CD4-positive, alpha-beta memory T cell (primary cell): Measurements from ENCODE around the gene CCNL1. TPM values are rescaled to one million over a fixed set of nuclear protein-coding genes. Genes with fewer than 3 reads are reported as not detected.
"Not testable (repeated sequence)": the region's sequence is repeated elsewhere in the genome, so short reads cannot be mapped to it uniquely, and the experiment has no call there.

Source experiments
- CTCF ChIA-PET: fragments of 350-600 bp; sonication (Branson Sonifier 250); formaldehyde crosslinking; loops from one replicate; lab custom pipeline; 2021; ENCODE audit warnings: inconsistent platforms; ENCODE audit not compliant: partially characterized antibody; lab: Charles Lee
- POLR2A ChIA-PET: fragments of 350-600 bp; sonication (Branson Sonifier 250); formaldehyde crosslinking; loops from one replicate; lab custom pipeline; 2021; ENCODE audit not compliant: partially characterized antibody; lab: Charles Lee
- DNase-seq, 5 donors: peaks; one replicate each; pipeline versions ENCODE4 v3.0.0 to v3.0.0-alpha.2; 2020 to 2022; ENCODE audit warnings: mixed read lengths in 1 of 5
- H3K27ac ChIP-seq: one replicate; pipeline ENCODE4 v1.7.0; 2013; ENCODE audit warnings: low read depth, low read length
- H3K27me3 ChIP-seq: 2 replicates; pipeline ENCODE4 v1.7.0; 2013; ENCODE audit warnings: mild to moderate bottlenecking, low read length, moderate library complexity; ENCODE audit not compliant: insufficient read depth
- H3K36me3 ChIP-seq: 2 replicates; pipeline ENCODE4 v1.7.0; 2013; ENCODE audit warnings: mild to moderate bottlenecking, low read length, moderate library complexity; ENCODE audit not compliant: insufficient read depth
- H3K4me1 ChIP-seq: 2 replicates; pipeline ENCODE4 v1.7.0; 2013; ENCODE audit warnings: mild to moderate bottlenecking, low read length, moderate library complexity; ENCODE audit not compliant: insufficient read depth
- H3K4me3 ChIP-seq, 2 donors: one replicate each; pipeline ENCODE4 v1.7.0; 2013; ENCODE audit warnings: low read length in 2 of 2, mild to moderate bottlenecking in 1 of 2
- H3K9me3 ChIP-seq, 2 donors: one replicate each; pipeline ENCODE4 v1.7.0; 2013; ENCODE audit warnings: low read length in 2 of 2, control low read depth in 1 of 2; ENCODE audit not compliant: control insufficient read depth in 1 of 2
- H3K27ac Mint-ChIP-seq, 7 donors: one replicate each; pipeline ENCODE4 v1.8.0; 2020 to 2021; ENCODE audit warnings: mixed read lengths in 7 of 7, mild to moderate bottlenecking in 6 of 7, inconsistent platforms in 3 of 7, moderate library complexity in 3 of 7
- H3K27me3 Mint-ChIP-seq, 2 donors: one replicate each; pipeline ENCODE4 v1.8.0; 2020 to 2021; ENCODE audit warnings: mixed read lengths in 2 of 2
- H3K36me3 Mint-ChIP-seq, 2 donors: one replicate each; pipeline ENCODE4 v1.8.0; 2020 to 2021; ENCODE audit warnings: mixed read lengths in 2 of 2, inconsistent platforms in 1 of 2, mild to moderate bottlenecking in 1 of 2
- H3K4me1 Mint-ChIP-seq, 4 donors: one replicate each; pipeline ENCODE4 v1.8.0; 2020 to 2021; ENCODE audit warnings: mixed read lengths in 4 of 4, mild to moderate bottlenecking in 1 of 4
- H3K4me3 Mint-ChIP-seq, 8 donors: one replicate each; pipeline ENCODE4 v1.8.0; 2020 to 2021; ENCODE audit warnings: mixed read lengths in 8 of 8, mild to moderate bottlenecking in 7 of 8, moderate library complexity in 6 of 8, inconsistent platforms in 3 of 8
- H3K9me3 Mint-ChIP-seq, 8 donors: one replicate each; pipeline ENCODE4 v1.8.0; 2020 to 2021; ENCODE audit warnings: mixed read lengths in 8 of 8, mild to moderate bottlenecking in 5 of 8, inconsistent platforms in 3 of 8, moderate library complexity in 1 of 8
- intact Hi-C: fragments of 100-400 bp; cut with micrococcal nuclease; formaldehyde crosslinking; loops from one replicate; pipeline ENCODE4 v1.15.1; 2023
- polyA plus RNA-seq, 2 donors: library from polyadenylated mRNA; unstranded; fragments of 300-500 nt; fragmentation: Illumina TruSeq; gene quantifications; one replicate each; pipeline ENCODE4 v1.2.3, GENCODE V29; 2021
- total RNA-seq, 2 experiments: library from RNA; stranded (reverse); gene quantifications; one replicate each; pipeline ENCODE4 v1.2.3, GENCODE V29; 2021

CCNL1 gene
- total and polyA plus RNA-seq, 4 experiments from 2014 or later, result 62.7 to 330 (median 198) TPM

- not testable (repeated sequence) for H3K36me3 ChIP-seq, H3K4me3 ChIP-seq, H3K9me3 ChIP-seq, H3K27me3 ChIP-seq, DNase-seq, H3K36me3 Mint-ChIP-seq, H3K9me3 Mint-ChIP-seq, H3K27ac ChIP-seq, H3K27me3 Mint-ChIP-seq
- Mint-ChIP-seq H3K27ac (peak overlapping the region in 4 of 7 donors; percentile 36 to 98 (median 78)), H3K4me3 (peak overlapping the region in 3 of 8 donors; percentile 3 to 53 (median 10)), H3K4me1 (peaks cover 10 to 29% (median 20%) of the 10 kb centered on the region in 4 donors)
- intact Hi-C loops, result loop anchor here (10.0 kb wide), 1 partner anchor 931 kb away; the partner anchor contains the start of gene SHOX2
- H3K4me1 ChIP-seq, result peaks cover 22% of the 10 kb centered on the region
- ChIA-PET CTCF (interaction anchor here (0.9 to 3.5 kb wide), 3 partner anchors 11 to 36 kb away, joined by 3 to 52 read pairs (median 9); partner anchors contain the start of gene CCNL1), POLR2A (interaction anchor here (1.7 to 7.5 kb wide), 4 partner anchors 11 to 357 kb away, joined by 4 to 676 read pairs (median 20); partner anchors contain the start of gene CCNL1)
These were observed 13.4 kb upstream of the CCNL1 start for GRCh38 chr3:157173343-157173742.

- peaks cover 3 to 7% of the 10 kb centered on the region in 2 donors for H3K36me3 Mint-ChIP-seq
- POLR2A ChIA-PET, result interaction anchor here (7.5 kb wide), 1 partner anchor 11 kb away, joined by 676 read pairs; the partner anchor contains the start of gene CCNL1
- no peak overlapping the region for H3K4me3 ChIP-seq
- H3K27ac Mint-ChIP-seq, result peak overlapping the region in 4 of 7 donors; percentile 10 to 79 (median 48)
- DNase-seq, result no peak
- CTCF ChIA-PET, result interaction anchor here (1.9 kb wide), 1 partner anchor 10 kb away, joined by 7 read pairs; no protein-coding TSS in a partner anchor
- no peak overlapping the region for H3K27ac ChIP-seq
- H3K9me3 ChIP-seq, result no peaks in the 10 kb centered on the region
- H3K27me3 ChIP-seq, result no peaks in the 10 kb centered on the region
- H3K4me1 ChIP-seq, result peaks cover 22% of the 10 kb centered on the region
- H3K27me3 Mint-ChIP-seq, result no peaks in the 10 kb centered on the region
- intact Hi-C loops, result loop anchor here (10.0 kb wide), 1 partner anchor 932 kb away; the partner anchor contains the start of gene SHOX2
- peak overlapping the region in 3 of 8 donors; percentile 12 to 53 (median 37) for H3K4me3 Mint-ChIP-seq
- H3K36me3 ChIP-seq, result no peaks in the 10 kb centered on the region
- peaks cover 10 to 26% (median 19%) of the 10 kb centered on the region in 4 donors for H3K4me1 Mint-ChIP-seq
- peaks cover 0 to 2% (median 0%) of the 10 kb centered on the region in 8 donors for H3K9me3 Mint-ChIP-seq
These were observed 12.8 kb upstream of the CCNL1 start for GRCh38 chr3:157172746-157173145.

- H3K4me1 ChIP-seq, result peaks cover 7% of the 10 kb centered on the region
- Mint-ChIP-seq H3K27ac (peak overlapping the region in 1 of 7 donors; percentile 41), H3K4me3 (no peak overlapping the region), H3K27me3 (no peaks in the 10 kb centered on the region), H3K36me3 (peaks cover 0 to 7% of the 10 kb centered on the region in 2 donors), H3K4me1 (peaks cover 3 to 14% (median 8%) of the 10 kb centered on the region in 4 donors), H3K9me3 (peaks cover 0 to 2% (median 0%) of the 10 kb centered on the region in 8 donors)
- DNase-seq, result no peak
- H3K27me3 ChIP-seq, result no peaks in the 10 kb centered on the region
- no peak overlapping the region for H3K27ac ChIP-seq
- ChIA-PET POLR2A (interaction anchor here (7.5 kb wide), 1 partner anchor 9 kb away, joined by 676 read pairs; the partner anchor contains the start of gene CCNL1), CTCF (interaction anchor here (1.7 to 1.9 kb wide), 2 partner anchors 8 to 11 kb away, joined by 7 to 8 read pairs; partner anchors contain the start of gene CCNL1)
- H3K4me3 ChIP-seq, result no peak overlapping the region
- no peaks in the 10 kb centered on the region for H3K9me3 ChIP-seq
- intact Hi-C loops, result loop anchor here (10.0 kb wide), 1 partner anchor 934 kb away; the partner anchor contains the start of gene SHOX2
- H3K36me3 ChIP-seq, result no peaks in the 10 kb centered on the region
These were observed 10.9 kb upstream of the CCNL1 start for GRCh38 chr3:157170861-157171260.

- Mint-ChIP-seq H3K36me3 (peaks cover 0 to 3% of the 10 kb centered on the region in 2 donors), H3K4me3 (no peak overlapping the region), H3K27ac (no peak overlapping the region), H3K9me3 (peaks cover 0 to 2% (median 0%) of the 10 kb centered on the region in 8 donors), H3K4me1 (peaks cover 0 to 9% (median 2%) of the 10 kb centered on the region in 4 donors), H3K27me3 (no peaks in the 10 kb centered on the region)
- Histone ChIP-seq H3K27ac (no peak overlapping the region), H3K36me3 (no peaks in the 10 kb centered on the region), H3K4me1 (no peaks in the 10 kb centered on the region), H3K4me3 (no peak overlapping the region), H3K9me3 (no peaks in the 10 kb centered on the region), H3K27me3 (no peaks in the 10 kb centered on the region)
- POLR2A ChIA-PET, result interaction anchor here (0.8 to 2.6 kb wide), 2 partner anchors 7 to 12 kb away, joined by 3 to 34 read pairs; partner anchors contain the start of gene CCNL1
- intact Hi-C loops, result no loop called here
- no peak for DNase-seq
- CTCF ChIA-PET, result no interaction called here
These were observed 7.6 kb upstream of the CCNL1 start for GRCh38 chr3:157167371-157168042.

GRCh38 chr3:157166561-157166960 lies 6.6 kb upstream of the CCNL1 start:
- H3K9me3 ChIP-seq, result no peaks in the 10 kb centered on the region
- no peaks in the 10 kb centered on the region for H3K36me3 ChIP-seq
- Mint-ChIP-seq H3K4me1 (peaks cover under 1 to 9% (median 3%) of the 10 kb centered on the region in 4 donors), H3K36me3 (peaks cover 0 to 3% of the 10 kb centered on the region in 2 donors), H3K27me3 (no peaks in the 10 kb centered on the region), H3K27ac (peak overlapping the region in 1 of 7 donors; percentile 2), H3K9me3 (no peaks in the 10 kb centered on the region), H3K4me3 (no peak overlapping the region)
- POLR2A ChIA-PET, result interaction anchor here (1.1 kb wide), 1 partner anchor 8 kb away, joined by 7 read pairs; no protein-coding TSS in a partner anchor
- no peak for DNase-seq
- CTCF ChIA-PET, result no interaction called here
- intact Hi-C loops, result no loop called here
- H3K27me3 ChIP-seq, result no peaks in the 10 kb centered on the region
- peaks cover 4% of the 10 kb centered on the region for H3K4me1 ChIP-seq
- no peak overlapping the region for H3K27ac ChIP-seq
- no peak overlapping the region for H3K4me3 ChIP-seq

- no peak overlapping the region for H3K4me3 Mint-ChIP-seq
- Histone ChIP-seq H3K27ac (no peak overlapping the region), H3K4me3 (no peak overlapping the region), H3K27me3 (no peaks in the 10 kb centered on the region), H3K36me3 (no peaks in the 10 kb centered on the region), H3K9me3 (no peaks in the 10 kb centered on the region), H3K4me1 (peaks cover 8% of the 10 kb centered on the region)
- DNase-seq, result no peak
- CTCF ChIA-PET, result no interaction called here
- intact Hi-C loops, result no loop called here
- no peaks in the 10 kb centered on the region for H3K27me3 Mint-ChIP-seq
- H3K4me1 Mint-ChIP-seq, result peaks cover 5 to 13% (median 5%) of the 10 kb centered on the region in 4 donors
- POLR2A ChIA-PET, result interaction anchor here (1.1 kb wide), 1 partner anchor 9 kb away, joined by 7 read pairs; no protein-coding TSS in a partner anchor
- H3K36me3 Mint-ChIP-seq, result peaks cover 0 to 3% of the 10 kb centered on the region in 2 donors
- no peaks in the 10 kb centered on the region for H3K9me3 Mint-ChIP-seq
- H3K27ac Mint-ChIP-seq, result no peak overlapping the region
These were observed 6.2 kb upstream of the CCNL1 start for GRCh38 chr3:157166115-157166514.
